Prostate gland (tissue), 2 donors: ENCODE results near the gene TMEM144.

Experiments
- CTCF ChIP-seq, 4 experiments: fragments of 200-600 bp in 2 of 4; fragments of 450-650 bp in 2 of 4; sonication (generic) in 2 of 4; IDR thresholded peaks; 1 replicate in 3 of 4; 2 replicates in 1 of 4; pipeline ENCODE4 v1.5.1; 2016 to 2019; ENCODE audit warnings: antibody characterized with exemption in 4 of 4, mild to moderate bottlenecking in 2 of 4, moderate library complexity in 2 of 4
- POLR2A ChIP-seq: fragments of 450-650 bp; IDR thresholded peaks from one replicate; pipeline ENCODE4 v1.6.1; 2016; ENCODE audit warnings: antibody characterized with exemption, mild to moderate bottlenecking

- TF ChIP-seq CTCF (IDR thresholded peaks at IDR 0.05): no peak
- TF ChIP-seq POLR2A: no peak
These were observed 43.6 kb upstream of the TMEM144 start for GRCh38 chr4:158166701-158167100.
